ENCODE results near the gene SAMD4A.

GRCh38 chr14:54797986-54798385, 231.1 kb downstream of the SAMD4A start:
- no peak for TF ChIP-seq CTCF (IDR thresholded peaks at IDR 0.05)
- no peak for TF ChIP-seq POLR2A (IDR thresholded peaks at IDR 0.05)

All from esophagus squamous epithelium (tissue), 4 donors.